ENCODE measurements around the gene NUBP2.

NUBP2 gene

GRCh38 chr16:1775006-1775845 is 7.5 kb upstream of the NUBP2 start:
- H3K27me3 ChIP-seq (ENCODE audit: low read depth, low read length): no peaks in the 10 kb centered on the region
- H3K4me3 ChIP-seq (ENCODE audit: low read depth in 1 of 2, low read length in 2 of 2): no peak overlapping the region
- H3K27ac ChIP-seq (ENCODE audit: low read length): no peak overlapping the region
- H3K36me3 ChIP-seq (ENCODE audit: control insufficient read depth in 1 of 2, insufficient read depth in 2 of 2, low read length in 2 of 2): peaks cover 0 to 38% of the 10 kb centered on the region in 2 donors
- peaks cover 2 to 40% of the 10 kb centered on the region in 2 donors for H3K4me1 ChIP-seq (ENCODE audit: control insufficient read depth in 1 of 2, insufficient read depth in 2 of 2, low read length in 2 of 2)
- no peaks in the 10 kb centered on the region for H3K9me3 ChIP-seq (ENCODE audit: control insufficient read depth in 1 of 2, low read length in 2 of 2)

DNA sequence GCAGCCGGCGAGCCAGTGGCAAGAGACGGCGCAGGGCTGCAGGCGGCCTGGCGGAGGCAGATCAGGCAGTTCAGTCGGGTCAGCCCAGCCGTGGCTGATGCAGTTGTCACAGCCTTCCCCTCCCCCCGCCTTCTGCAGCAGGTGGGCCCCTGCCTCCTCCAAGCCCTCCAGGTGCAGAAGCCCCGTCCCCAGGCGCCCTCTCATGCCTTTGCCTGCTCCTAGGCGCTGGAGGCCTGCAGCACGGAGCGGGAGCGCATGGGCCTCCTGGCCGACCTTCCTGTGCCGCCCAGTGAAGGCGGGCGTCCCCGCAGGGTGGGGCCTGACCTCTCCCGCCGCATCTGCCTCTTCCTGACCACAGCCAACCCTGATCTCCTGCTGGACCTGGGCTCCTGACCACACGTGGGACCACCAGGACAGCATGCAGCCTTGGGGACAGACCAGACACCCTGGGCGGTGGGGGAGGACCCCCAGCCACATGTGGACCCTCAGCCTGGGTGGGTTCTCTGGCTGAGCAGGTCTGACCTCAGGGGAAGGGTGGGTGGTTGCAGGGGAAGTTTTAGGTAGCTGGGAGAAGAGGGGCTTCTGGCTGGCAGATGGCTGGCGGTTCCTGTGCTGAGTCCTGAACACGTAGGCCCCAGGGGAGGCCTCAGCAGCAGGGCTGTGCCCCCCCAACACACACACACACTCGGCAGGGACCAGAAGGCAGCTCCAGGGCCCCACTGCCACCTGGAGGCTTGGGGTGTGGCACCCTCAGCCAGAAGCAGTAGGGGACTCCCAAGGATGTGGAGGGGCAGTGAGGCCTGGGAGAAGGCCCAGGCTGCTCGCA is 6.7 kb upstream of the NUBP2 start:
- H3K27ac ChIP-seq (ENCODE audit: low read length): no peak overlapping the region
- H3K4me1 ChIP-seq (ENCODE audit: control insufficient read depth in 1 of 2, insufficient read depth in 2 of 2, low read length in 2 of 2): peaks cover 3 to 40% of the 10 kb centered on the region in 2 donors
- H3K4me3 ChIP-seq (ENCODE audit: low read depth in 1 of 2, low read length in 2 of 2): no peak overlapping the region
- H3K36me3 ChIP-seq (ENCODE audit: control insufficient read depth in 1 of 2, insufficient read depth in 2 of 2, low read length in 2 of 2): peaks cover 0 to 39% of the 10 kb centered on the region in 2 donors
- no peaks in the 10 kb centered on the region for H3K27me3 ChIP-seq (ENCODE audit: low read depth, low read length)
- no peaks in the 10 kb centered on the region for H3K9me3 ChIP-seq (ENCODE audit: control insufficient read depth in 1 of 2, low read length in 2 of 2)

DNA sequence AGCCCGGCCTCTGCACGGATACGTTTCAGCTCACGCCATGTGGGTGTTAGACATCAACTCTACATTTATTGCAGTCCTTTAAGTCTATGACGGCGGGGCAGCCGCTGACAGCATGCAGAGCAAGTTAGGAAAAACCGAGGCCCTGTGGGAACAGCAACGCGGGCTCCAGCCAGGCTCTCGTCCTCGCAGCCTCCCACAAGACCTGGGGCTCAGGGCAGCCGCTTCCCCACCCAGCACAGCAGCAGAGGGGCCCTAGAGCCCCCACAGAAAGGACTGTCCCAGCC is 6.1 kb upstream of the NUBP2 start:
- Histone ChIP-seq H3K4me3 (ENCODE audit: low read depth in 1 of 2, low read length in 2 of 2) (no peak overlapping the region), H3K27me3 (ENCODE audit: low read depth, low read length) (no peaks in the 10 kb centered on the region), H3K36me3 (ENCODE audit: control insufficient read depth in 1 of 2, insufficient read depth in 2 of 2, low read length in 2 of 2) (peaks cover 0 to 39% of the 10 kb centered on the region in 2 donors), H3K4me1 (ENCODE audit: control insufficient read depth in 1 of 2, insufficient read depth in 2 of 2, low read length in 2 of 2) (peaks cover 8 to 45% of the 10 kb centered on the region in 2 donors), H3K9me3 (ENCODE audit: control insufficient read depth in 1 of 2, low read length in 2 of 2) (no peaks in the 10 kb centered on the region), H3K27ac (ENCODE audit: low read length) (no peak overlapping the region)

DNA sequence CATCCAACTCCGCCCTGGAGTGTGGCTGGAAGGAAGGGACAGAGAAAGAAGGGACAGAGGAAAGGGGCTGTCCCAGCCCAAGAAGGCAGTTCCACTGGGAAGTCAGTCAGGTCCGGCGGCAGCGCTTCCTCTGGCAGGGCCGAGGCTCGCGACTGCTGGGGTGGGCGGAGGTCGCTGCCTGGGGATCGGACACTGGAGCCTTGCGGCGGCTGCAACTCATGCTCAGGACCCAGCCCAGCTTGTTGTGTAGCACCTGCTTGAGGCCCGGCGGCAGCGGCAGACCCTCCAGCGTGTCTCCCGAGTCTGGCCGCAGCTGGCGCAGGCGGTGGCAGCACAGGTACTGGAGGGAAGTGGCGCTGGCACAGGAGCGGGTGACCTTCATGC is 5.8 kb upstream of the NUBP2 start:
- Histone ChIP-seq H3K9me3 (ENCODE audit: control insufficient read depth in 1 of 2, low read length in 2 of 2) (no peaks in the 10 kb centered on the region), H3K4me3 (ENCODE audit: low read depth in 1 of 2, low read length in 2 of 2) (no peak overlapping the region), H3K36me3 (ENCODE audit: control insufficient read depth in 1 of 2, insufficient read depth in 2 of 2, low read length in 2 of 2) (peaks cover 0 to 39% of the 10 kb centered on the region in 2 donors), H3K4me1 (ENCODE audit: control insufficient read depth in 1 of 2, insufficient read depth in 2 of 2, low read length in 2 of 2) (peaks cover 8 to 46% of the 10 kb centered on the region in 2 donors), H3K27me3 (ENCODE audit: low read depth, low read length) (no peaks in the 10 kb centered on the region), H3K27ac (ENCODE audit: low read length) (no peak overlapping the region)

DNA sequence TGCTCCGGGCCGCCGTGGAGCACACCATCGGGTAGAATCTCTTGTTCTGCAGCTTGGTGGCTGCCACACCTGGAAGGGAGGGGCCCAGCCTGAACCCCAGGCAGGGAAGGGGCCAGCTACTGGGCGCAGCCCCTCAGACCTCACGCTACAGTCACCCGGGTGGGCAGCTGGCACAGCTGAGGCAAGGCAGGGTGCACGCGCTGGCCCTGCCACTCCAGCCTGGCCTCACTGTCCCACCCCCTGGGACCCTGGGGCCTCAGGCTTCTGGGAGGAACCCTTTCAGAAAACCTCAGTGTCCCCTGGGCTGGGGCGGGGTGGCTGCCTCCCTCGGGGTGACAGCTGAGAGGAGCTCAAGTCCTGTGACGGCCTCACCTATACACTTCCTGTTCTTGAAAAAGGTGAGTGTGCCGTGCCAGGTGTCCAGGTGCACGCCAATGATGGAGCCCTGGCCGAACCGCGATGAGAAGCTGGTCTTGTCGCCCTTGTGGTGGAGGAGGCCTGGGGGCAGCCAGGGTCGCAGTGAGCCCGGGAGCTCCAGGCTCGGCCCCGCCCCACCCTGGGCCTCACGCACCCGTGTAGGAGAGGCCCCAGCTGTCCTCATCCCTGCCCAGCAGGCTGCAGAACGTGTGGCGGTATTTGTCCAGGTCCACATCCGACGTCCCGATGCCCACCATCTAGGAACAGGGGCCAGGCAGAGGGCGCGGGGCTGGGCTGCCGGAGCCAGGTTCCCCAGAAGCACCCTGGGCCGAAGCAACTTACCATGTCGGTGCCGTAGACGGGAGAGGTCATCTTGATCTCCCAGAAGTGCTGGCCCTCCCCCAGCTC is 5.2 kb upstream of the NUBP2 start:
- Histone ChIP-seq H3K4me3 (ENCODE audit: low read depth in 1 of 2, low read length in 2 of 2) (no peak overlapping the region), H3K4me1 (ENCODE audit: control insufficient read depth in 1 of 2, insufficient read depth in 2 of 2, low read length in 2 of 2) (peaks cover 8 to 40% of the 10 kb centered on the region in 2 donors), H3K27me3 (ENCODE audit: low read depth, low read length) (no peaks in the 10 kb centered on the region), H3K9me3 (ENCODE audit: control insufficient read depth in 1 of 2, low read length in 2 of 2) (no peaks in the 10 kb centered on the region), H3K36me3 (ENCODE audit: control insufficient read depth in 1 of 2, insufficient read depth in 2 of 2, low read length in 2 of 2) (peaks cover 0 to 39% of the 10 kb centered on the region in 2 donors), H3K27ac (ENCODE audit: low read length) (no peak overlapping the region)

- H3K9me3 ChIP-seq (ENCODE audit: control insufficient read depth in 1 of 2, low read length in 2 of 2): no peaks in the 10 kb centered on the region
- H3K36me3 ChIP-seq (ENCODE audit: control insufficient read depth in 1 of 2, insufficient read depth in 2 of 2, low read length in 2 of 2): peaks cover 0 to 39% of the 10 kb centered on the region in 2 donors
- no peak overlapping the region for H3K27ac ChIP-seq (ENCODE audit: low read length)
- no peak overlapping the region for H3K4me3 ChIP-seq (ENCODE audit: low read depth in 1 of 2, low read length in 2 of 2)
- no peaks in the 10 kb centered on the region for H3K27me3 ChIP-seq (ENCODE audit: low read depth, low read length)
- H3K4me1 ChIP-seq (ENCODE audit: control insufficient read depth in 1 of 2, insufficient read depth in 2 of 2, low read length in 2 of 2): peaks cover 8 to 42% of the 10 kb centered on the region in 2 donors
These were observed 4.3 kb upstream of the NUBP2 start for GRCh38 chr16:1778200-1779179.

DNA sequence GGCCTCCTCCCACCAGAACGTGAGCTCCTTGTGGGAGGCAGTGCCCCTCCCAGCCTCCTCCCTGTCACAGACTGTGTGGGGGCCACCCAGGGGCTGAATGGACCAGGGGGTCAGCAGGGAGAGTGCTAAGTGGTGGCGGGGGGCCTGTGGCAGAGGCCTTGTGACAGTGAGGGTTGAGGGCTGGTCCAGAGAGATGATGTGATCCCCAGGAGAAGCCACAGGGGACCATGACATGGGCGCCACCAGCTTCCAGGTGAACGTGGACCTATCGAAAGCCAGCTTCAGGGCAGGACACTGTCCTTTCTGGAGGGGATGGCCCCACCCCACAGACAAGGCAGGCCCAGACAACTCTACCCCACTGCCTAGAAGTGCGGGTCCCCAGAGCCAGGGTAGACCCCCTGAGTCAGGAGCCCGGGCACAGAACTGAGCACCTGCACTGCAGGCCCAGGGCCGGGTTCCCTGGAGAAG is 3.5 kb upstream of the NUBP2 start:
- no peak overlapping the region for H3K27ac ChIP-seq (ENCODE audit: low read length)
- no peaks in the 10 kb centered on the region for H3K27me3 ChIP-seq (ENCODE audit: low read depth, low read length)
- H3K4me1 ChIP-seq (ENCODE audit: control insufficient read depth in 1 of 2, insufficient read depth in 2 of 2, low read length in 2 of 2): peaks cover 6 to 43% of the 10 kb centered on the region in 2 donors
- no peak overlapping the region for H3K4me3 ChIP-seq (ENCODE audit: low read depth in 1 of 2, low read length in 2 of 2)
- H3K36me3 ChIP-seq (ENCODE audit: control insufficient read depth in 1 of 2, insufficient read depth in 2 of 2, low read length in 2 of 2): peaks cover 0 to 39% of the 10 kb centered on the region in 2 donors
- no peaks in the 10 kb centered on the region for H3K9me3 ChIP-seq (ENCODE audit: control insufficient read depth in 1 of 2, low read length in 2 of 2)

DNA sequence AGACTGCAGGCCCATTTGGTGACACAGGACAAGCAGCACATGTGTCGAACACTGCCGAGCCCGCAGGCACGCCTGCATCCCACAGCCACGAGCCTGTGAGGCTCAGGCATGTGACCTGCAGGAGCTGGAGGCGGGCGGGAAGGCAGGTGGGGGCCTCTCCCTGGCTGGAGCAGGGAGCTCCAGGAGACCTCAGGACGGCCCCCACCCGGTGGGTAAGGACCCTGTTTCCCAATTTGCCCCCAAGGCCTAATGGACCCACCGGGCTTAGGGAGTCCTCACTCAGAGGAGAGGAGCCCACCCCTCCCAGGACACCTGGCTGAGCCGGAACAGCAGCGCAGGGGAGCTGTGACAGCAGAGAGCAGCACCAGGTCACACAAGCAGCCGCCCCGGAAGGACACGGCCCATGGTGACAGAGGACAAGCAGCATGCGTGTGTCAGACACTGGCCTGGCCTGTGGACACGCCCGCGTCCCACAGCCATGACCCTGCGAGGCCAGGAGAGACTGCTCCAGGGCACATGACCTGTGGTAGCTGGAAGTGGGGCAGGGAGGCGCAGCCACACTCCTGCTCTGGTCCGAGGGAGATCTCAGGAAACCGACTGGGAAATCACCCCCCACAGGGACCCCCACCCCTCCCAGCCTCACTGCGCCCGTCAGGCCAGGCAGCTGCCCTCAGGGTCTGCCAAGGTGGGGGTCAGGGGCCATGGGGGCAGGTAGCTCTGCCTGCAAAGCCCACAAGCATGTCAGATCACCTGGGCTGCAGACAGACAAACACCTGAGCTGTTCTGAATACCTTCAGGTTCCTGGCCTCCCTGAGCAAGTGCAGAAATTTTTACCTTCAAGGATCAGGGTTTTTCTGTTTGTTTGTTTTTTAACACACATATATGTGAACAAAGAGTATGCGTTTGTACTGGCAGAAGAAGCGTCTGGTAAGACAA is 2.8 kb upstream of the NUBP2 start:
- H3K4me1 ChIP-seq (ENCODE audit: control insufficient read depth in 1 of 2, insufficient read depth in 2 of 2, low read length in 2 of 2): peaks cover 6 to 43% of the 10 kb centered on the region in 2 donors
- H3K27ac ChIP-seq (ENCODE audit: low read length): no peak overlapping the region
- H3K36me3 ChIP-seq (ENCODE audit: control insufficient read depth in 1 of 2, insufficient read depth in 2 of 2, low read length in 2 of 2): peaks cover 0 to 35% of the 10 kb centered on the region in 2 donors
- H3K9me3 ChIP-seq (ENCODE audit: control insufficient read depth in 1 of 2, low read length in 2 of 2): no peaks in the 10 kb centered on the region
- H3K4me3 ChIP-seq (ENCODE audit: low read depth in 1 of 2, low read length in 2 of 2): no peak overlapping the region
- H3K27me3 ChIP-seq (ENCODE audit: low read depth, low read length): no peaks in the 10 kb centered on the region

DNA sequence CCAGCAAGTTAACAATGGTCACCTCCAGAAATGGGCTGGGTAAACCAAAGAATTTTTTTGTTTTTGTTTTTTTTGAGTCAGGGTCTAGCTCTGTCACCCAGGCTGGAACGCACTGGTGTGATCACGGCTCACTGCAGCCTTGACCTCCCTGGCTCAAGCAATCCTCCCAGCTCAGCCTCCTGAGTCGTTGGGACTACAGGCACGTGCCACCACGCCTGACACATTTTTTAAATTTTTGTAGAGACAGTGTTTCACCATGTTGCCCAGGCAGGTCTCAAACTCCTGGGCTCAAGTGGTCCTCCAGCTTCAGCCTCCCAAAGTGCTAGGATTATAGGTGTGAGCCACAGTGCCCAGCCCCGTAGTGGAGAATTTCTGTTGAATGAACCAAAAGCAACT is 2.1 kb upstream of the NUBP2 start:
- Histone ChIP-seq H3K36me3 (ENCODE audit: control insufficient read depth in 1 of 2, insufficient read depth in 2 of 2, low read length in 2 of 2) (peaks cover 0 to 30% of the 10 kb centered on the region in 2 donors), H3K9me3 (ENCODE audit: control insufficient read depth in 1 of 2, low read length in 2 of 2) (no peaks in the 10 kb centered on the region), H3K4me1 (ENCODE audit: control insufficient read depth in 1 of 2, insufficient read depth in 2 of 2, low read length in 2 of 2) (peaks cover 6 to 43% of the 10 kb centered on the region in 2 donors), H3K27ac (ENCODE audit: low read length) (no peak overlapping the region), H3K4me3 (ENCODE audit: low read depth in 1 of 2, low read length in 2 of 2) (no peak overlapping the region), H3K27me3 (ENCODE audit: low read depth, low read length) (no peaks in the 10 kb centered on the region)

Data from muscle layer of duodenum (tissue), 2 donors.